B cell (primary cell): Measurements from ENCODE around the gene POTEM. TPM values are rescaled to one million over a fixed set of nuclear protein-coding genes. Genes with fewer than 3 reads are reported as not detected.
"Not testable (repeated sequence)": the region's sequence is repeated elsewhere in the genome, so short reads cannot be mapped to it uniquely, and the experiment has no call there.

Source experiments
- ATAC-seq: fragments of 200-7000 bp; cut with Tn5 transposase; one replicate; pipeline ENCODE4 v1.10.0; 2021; ENCODE audit warnings: low read depth, mild to moderate bottlenecking, moderate number of reproducible peaks, moderate library complexity
- CTCF ChIA-PET: fragments of 350-600 bp; sonication (Branson Sonifier 250); formaldehyde crosslinking; loops from one replicate; lab custom pipeline; 2021; ENCODE audit warnings: antibody characterized with exemption, inconsistent platforms; lab: Charles Lee
- POLR2A ChIA-PET: fragments of 350-600 bp; sonication (Branson Sonifier 250); formaldehyde crosslinking; loops from one replicate; lab custom pipeline; 2021; ENCODE audit warnings: antibody characterized with exemption; lab: Charles Lee
- DNase-seq: peaks from one replicate; pipeline ENCODE4 v3.0.0; 2013
- H2AFZ ChIP-seq: 2 replicates; pipeline ENCODE4 v1.6.1; 2012; ENCODE audit warnings: mild to moderate bottlenecking, low read depth, low read length; ENCODE audit not compliant: insufficient read depth, poor library complexity, severe bottlenecking
- H3K27ac ChIP-seq, 2 donors: 1 replicate in 1 of 2; 2 replicates in 1 of 2; pipeline ENCODE4 v1.5.1; 2012 to 2013; ENCODE audit warnings: low read length in 2 of 2, mild to moderate bottlenecking in 2 of 2, moderate library complexity in 1 of 2
- H3K27me3 ChIP-seq, 4 experiments: fragments of 200-600 bp in 1 of 4; sonication (generic) in 1 of 4; replicated peaks in 1 of 4; 1 replicate in 2 of 4; 2 replicates in 2 of 4; pipeline versions ENCODE4 v1.6.1 to v1.7.0; 2013 to 2016; ENCODE audit warnings: low read length in 3 of 4, mild to moderate bottlenecking in 2 of 4, mixed read lengths in 1 of 4, moderate library complexity in 1 of 4; ENCODE audit not compliant: insufficient read depth in 4 of 4, control insufficient read depth in 3 of 4; ENCODE audit errors: control extremely low read depth in 1 of 4
- H3K36me3 ChIP-seq, 2 experiments: replicated peaks in 1 of 2; 1 replicate in 1 of 2; 2 replicates in 1 of 2; pipeline versions ENCODE4 v1.6.1 to v1.7.1; 2013; ENCODE audit warnings: low read length in 1 of 2; ENCODE audit not compliant: insufficient read depth in 2 of 2, control insufficient read depth in 1 of 2; ENCODE audit errors: control extremely low read depth in 1 of 2, extremely low read depth in 1 of 2
- H3K4me1 ChIP-seq, 2 donors: fragments of 200-600 bp in 1 of 2; sonication (generic) in 1 of 2; 1 replicate in 1 of 2; 2 replicates in 1 of 2; pipeline versions ENCODE4 v1.5.1 to v1.6.1; 2013 to 2017; ENCODE audit warnings: low read length in 2 of 2; ENCODE audit not compliant: control insufficient read depth in 2 of 2, insufficient read depth in 2 of 2
- H3K4me2 ChIP-seq: replicated peaks from 2 replicates; pipeline ENCODE3; 2012; ENCODE audit warnings: mild to moderate bottlenecking, low read depth, low read length; ENCODE audit not compliant: poor library complexity, severe bottlenecking
- H3K4me3 ChIP-seq, 5 experiments: fragments of 200-600 bp in 1 of 5; sonication (generic) in 1 of 5; 1 replicate in 3 of 5; 2 replicates in 2 of 5; pipeline versions ENCODE4 v1.5.1 to v1.7.0; 2011 to 2016; ENCODE audit warnings: low read length in 4 of 5, mild to moderate bottlenecking in 4 of 5, low read depth in 2 of 5, control low read depth in 1 of 5, moderate library complexity in 1 of 5; ENCODE audit not compliant: insufficient read depth in 1 of 5; ENCODE audit errors: control extremely low read depth in 1 of 5, extremely low read depth in 1 of 5
- H3K79me2 ChIP-seq: fragments of 200-600 bp; sonication (generic); one replicate; pipeline ENCODE4 v1.6.0; 2016; ENCODE audit warnings: low read length; ENCODE audit not compliant: control insufficient read depth, insufficient read depth
- H3K9ac ChIP-seq: fragments of 200-600 bp; sonication (generic); 2 replicates; pipeline ENCODE4 v1.6.1; 2017; ENCODE audit warnings: mild to moderate bottlenecking, low read length, moderate library complexity
- H3K9me3 ChIP-seq, 3 donors: one replicate each; pipeline versions ENCODE4 v1.6.1 to v1.7.1; 2013; ENCODE audit warnings: low read length in 2 of 3; ENCODE audit not compliant: control insufficient read depth in 2 of 3, insufficient read depth in 1 of 3; ENCODE audit errors: control extremely low read depth in 1 of 3
- H4K20me1 ChIP-seq: 2 replicates; pipeline ENCODE4 v1.6.0; 2012; ENCODE audit warnings: mild to moderate bottlenecking, low read length; ENCODE audit not compliant: insufficient read depth, control insufficient read depth, poor library complexity, severe bottlenecking
- H3K27ac Mint-ChIP-seq: one replicate; pipeline ENCODE4 v1.8.0; 2021; ENCODE audit warnings: mixed read lengths
- H3K27me3 Mint-ChIP-seq: one replicate; pipeline ENCODE4 v1.8.0; 2021; ENCODE audit warnings: mixed read lengths
- H3K4me1 Mint-ChIP-seq: one replicate; pipeline ENCODE4 v1.8.0; 2021; ENCODE audit warnings: mixed read lengths
- H3K4me3 Mint-ChIP-seq: one replicate; pipeline ENCODE4 v1.8.0; 2021; ENCODE audit warnings: mixed read lengths
- H3K9me3 Mint-ChIP-seq: one replicate; pipeline ENCODE4 v1.8.0; 2022; ENCODE audit warnings: mixed read lengths; ENCODE audit not compliant: insufficient read depth
- WGBS: methylation state at CpG from one replicate; pipeline ENCODE4 v1.1.5; 2013; ENCODE audit warnings: missing lambda C conversion rate; ENCODE audit not compliant: insufficient coverage; 5-methylcytosine and 5-hydroxymethylcytosine counted together
- intact Hi-C: fragments of 100-400 bp; cut with micrococcal nuclease; formaldehyde crosslinking; loops from one replicate; pipeline ENCODE4 v1.10.0; 2022
- polyA plus RNA-seq: library from polyadenylated mRNA; depleted of rRNA; stranded (reverse); fragments of >200 nt; gene quantifications from 2 replicates; pipeline ENCODE4 v1.2.3, GENCODE V29; 2012
- total RNA-seq, 2 donors: library from RNA; stranded (reverse); fragments of 120-200 nt in 1 of 2; gene quantifications; 1 replicate in 1 of 2; 2 replicates in 1 of 2; pipeline versions ENCODE4 v1.2.3 to v1.2.4, GENCODE V29; 2013 to 2022

POTEM gene
- total and polyA plus RNA-seq, 2 donors (not counting 1 experiment from before 2014, with no cell fraction given): 0.17 TPM; not detected in 1

- intact Hi-C loops, CTCF ChIA-PET, H3K27me3 Mint-ChIP-seq, H3K36me3 ChIP-seq, H3K27me3 ChIP-seq, H3K4me3 Mint-ChIP-seq, H2AFZ ChIP-seq, H4K20me1 ChIP-seq, H3K4me3 ChIP-seq, H3K9me3 Mint-ChIP-seq, H3K9ac ChIP-seq, H3K27ac Mint-ChIP-seq, H3K4me1 Mint-ChIP-seq, H3K4me1 ChIP-seq, H3K27ac ChIP-seq, H3K4me2 ChIP-seq, ATAC-seq, POLR2A ChIA-PET, H3K9me3 ChIP-seq, DNase-seq, H3K79me2 ChIP-seq: not testable (repeated sequence)
- WGBS: no CpG with 5 or more reads among the region's 9 CpGs
These were observed 30.4 kb upstream of the POTEM start for GRCh38 chr14:18936848-18937247.

DNA sequence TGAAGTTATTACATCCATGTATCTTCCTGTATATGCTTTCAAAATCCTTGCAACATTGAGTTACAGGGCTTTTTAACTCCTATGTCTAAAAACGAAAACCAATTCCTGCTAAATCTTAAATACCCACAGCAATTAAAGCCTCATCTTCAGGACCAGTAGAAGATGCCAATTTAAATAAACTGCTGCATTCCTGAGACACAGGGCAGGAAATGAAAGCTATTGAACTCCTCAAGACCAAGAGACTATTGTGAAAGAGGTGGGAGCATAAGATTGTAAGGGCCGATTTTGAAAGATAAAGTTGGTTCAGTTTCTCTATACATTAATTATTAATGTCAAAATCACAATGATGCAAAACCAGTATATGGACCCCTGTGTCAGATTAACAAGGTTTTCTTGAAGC is 28.5 kb upstream of the POTEM start:
- H4K20me1 ChIP-seq, POLR2A ChIA-PET, H3K9me3 ChIP-seq, intact Hi-C loops, H3K4me3 ChIP-seq, H3K9ac ChIP-seq, H2AFZ ChIP-seq, H3K27ac ChIP-seq, H3K4me1 Mint-ChIP-seq, CTCF ChIA-PET, H3K36me3 ChIP-seq, ATAC-seq, H3K9me3 Mint-ChIP-seq, DNase-seq, H3K27me3 ChIP-seq, H3K4me3 Mint-ChIP-seq, H3K79me2 ChIP-seq, H3K27ac Mint-ChIP-seq, H3K27me3 Mint-ChIP-seq, H3K4me2 ChIP-seq, H3K4me1 ChIP-seq: not testable (repeated sequence)
- no CpG with 5 or more reads among the region's 2 CpGs for WGBS

GRCh38 chr14:18949939-18950338 is 17.3 kb upstream of the POTEM start:
- ATAC-seq: not testable (repeated sequence)

DNA sequence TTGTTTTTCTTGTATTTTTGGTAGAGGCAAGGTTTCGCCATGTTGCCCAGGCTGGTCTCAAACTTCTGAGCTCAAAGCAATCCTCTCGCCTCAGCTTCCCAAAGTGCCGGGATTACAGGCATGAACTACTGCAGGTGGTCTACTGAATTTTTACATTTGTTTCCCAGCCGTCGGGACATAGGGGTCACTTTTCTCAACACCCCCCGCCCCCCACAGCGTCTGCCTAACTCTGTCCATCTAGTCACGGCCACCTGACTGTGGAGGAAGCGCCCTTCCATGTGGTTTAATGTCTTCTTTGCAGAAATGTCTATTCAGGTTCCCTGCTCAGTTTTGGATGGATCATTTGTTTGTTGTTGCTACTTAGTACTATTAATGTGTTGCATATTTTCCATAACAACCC is 14.1 kb upstream of the POTEM start:
- H3K27ac Mint-ChIP-seq, DNase-seq, H3K27me3 ChIP-seq, H3K9me3 ChIP-seq, H3K4me1 Mint-ChIP-seq, H3K4me1 ChIP-seq, H2AFZ ChIP-seq, H3K27me3 Mint-ChIP-seq, H3K79me2 ChIP-seq, H3K9me3 Mint-ChIP-seq, H3K4me2 ChIP-seq, H4K20me1 ChIP-seq, CTCF ChIA-PET, ATAC-seq, H3K4me3 Mint-ChIP-seq, intact Hi-C loops, POLR2A ChIA-PET, H3K9ac ChIP-seq, H3K4me3 ChIP-seq, H3K27ac ChIP-seq, H3K36me3 ChIP-seq: not testable (repeated sequence)
- no CpG with 5 or more reads among the region's 9 CpGs for WGBS

More at GRCh38 chr14:18949939-18950338, 17.3 kb upstream of the POTEM start:
- H3K27ac Mint-ChIP-seq, H3K4me1 ChIP-seq, H3K36me3 ChIP-seq, H3K4me1 Mint-ChIP-seq, H3K79me2 ChIP-seq, CTCF ChIA-PET, H3K9ac ChIP-seq, H3K4me3 ChIP-seq, DNase-seq, H3K9me3 Mint-ChIP-seq, H2AFZ ChIP-seq, intact Hi-C loops, H3K4me3 Mint-ChIP-seq, H3K9me3 ChIP-seq, H3K4me2 ChIP-seq, H3K27ac ChIP-seq, H3K27me3 ChIP-seq, H3K27me3 Mint-ChIP-seq, H4K20me1 ChIP-seq, POLR2A ChIA-PET: not testable (repeated sequence)
- no CpG with 5 or more reads among the region's 6 CpGs for WGBS
